A673 (cell line): Measurements from ENCODE around the gene TET3. TPM values are rescaled to one million over a fixed set of nuclear protein-coding genes. Genes with fewer than 3 reads are reported as not detected.

Source experiments
- BruUV-seq: library from RNA; stranded (reverse); fragments of 400-500 nt; replicated peaks from 2 replicates; lab custom pipeline; 2021; lab: Mats Ljungman, UMichigan
- CTCF ChIA-PET: fragments of 300-600 bp; sonication (Branson Sonifier 250); formaldehyde crosslinking; loops from one replicate; lab custom pipeline; 2022; ENCODE audit warnings: antibody characterized with exemption; lab: Charles Lee
- POLR2A ChIA-PET: fragments of 300-600 bp; sonication (Branson Sonifier 250); formaldehyde crosslinking; loops from one replicate; lab custom pipeline; 2022; ENCODE audit warnings: antibody characterized with exemption; ENCODE audit not compliant: low non-redundant PET; lab: Charles Lee
- DNase-seq: peaks from one replicate; pipeline ENCODE4 v3.0.0-alpha.2; 2015; ENCODE audit warnings: low spot score
- H3K27ac ChIP-seq: fragments of 200-600 bp; sonication (generic); 2 replicates; pipeline ENCODE4 v1.5.1; 2016; ENCODE audit warnings: mixed run types, low read depth, mild to moderate bottlenecking, mixed read lengths, antibody characterized with exemption, low read length; ENCODE audit not compliant: poor library complexity, severe bottlenecking
- H3K27me3 ChIP-seq: fragments of 200-600 bp; sonication (generic); replicated peaks from 2 replicates; pipeline ENCODE4 v1.6.1; 2017; ENCODE audit warnings: mixed run types, low read depth, mild to moderate bottlenecking, mixed read lengths, antibody characterized with exemption, low read length; ENCODE audit not compliant: insufficient read depth, poor library complexity
- H3K36me3 ChIP-seq: fragments of 200-600 bp; sonication (generic); 2 replicates; pipeline ENCODE4 v1.6.1; 2016; ENCODE audit warnings: mixed run types, mild to moderate bottlenecking, mixed read lengths, antibody characterized with exemption, low read length; ENCODE audit not compliant: insufficient read depth, poor library complexity, severe bottlenecking
- H3K4me1 ChIP-seq: fragments of 200-600 bp; sonication (generic); 2 replicates; pipeline ENCODE4 v1.6.1; 2017; ENCODE audit warnings: mixed run types, mild to moderate bottlenecking, mixed read lengths, antibody characterized with exemption, low read length; ENCODE audit not compliant: insufficient read depth, poor library complexity, severe bottlenecking
- H3K4me3 ChIP-seq: fragments of 200-600 bp; sonication (generic); 2 replicates; pipeline ENCODE4 v1.5.1; 2016; ENCODE audit warnings: low read depth, mixed run types, mild to moderate bottlenecking, mixed read lengths, low read length; ENCODE audit not compliant: poor library complexity, severe bottlenecking
- H3K9me3 ChIP-seq: fragments of 200-600 bp; sonication (generic); 2 replicates; pipeline ENCODE4 v1.6.1; 2016; ENCODE audit warnings: mixed run types, low read depth, mild to moderate bottlenecking, mixed read lengths, antibody characterized with exemption, low read length; ENCODE audit not compliant: poor library complexity, severe bottlenecking
- CTCF ChIP-seq: fragments of 300-800, 200-600 bp; sonication (generic); conservative IDR thresholded peaks from 2 replicates; pipeline ENCODE4 v1.5.1; 2017; ENCODE audit warnings: low read depth, mild to moderate bottlenecking, antibody characterized with exemption, low read length, moderate library complexity, mixed read lengths
- EZH2 ChIP-seq: fragments of 200-600 bp; sonication (generic); IDR thresholded peaks from 2 replicates; pipeline ENCODE4 v1.6.1; 2017; ENCODE audit warnings: borderline replicate concordance, low read depth, mild to moderate bottlenecking, mixed read lengths, antibody characterized with exemption, low read length; ENCODE audit not compliant: poor library complexity, severe bottlenecking
- intact Hi-C: fragments of 100-400 bp; cut with micrococcal nuclease; formaldehyde crosslinking; loops from one replicate; pipeline ENCODE4 v1.10.0; 2022; ENCODE audit not compliant: unreplicated experiment
- total RNA-seq: library from RNA; stranded (reverse); gene quantifications from 2 replicates; pipeline ENCODE4 v1.2.3, GENCODE V29; 2021

The TET3 gene
- total RNA-seq, 1 experiment from 2014 or later = 26.3 TPM

GRCh38 chr2:73964223-73964622, 20.5 kb upstream of the TET3 start:
- H3K4me3 ChIP-seq = no peak overlapping the region
- DNase-seq = no peak
- H3K27ac ChIP-seq = no peak overlapping the region
- no peaks in the 10 kb centered on the region for H3K27me3 ChIP-seq
- H3K4me1 ChIP-seq = no peaks in the 10 kb centered on the region
- ChIA-PET POLR2A (no interaction called here), CTCF (no interaction called here)
- TF ChIP-seq EZH2 (no peak), CTCF (no peak)
- no TSS peak for BruUV-seq
- no peaks in the 10 kb centered on the region for H3K9me3 ChIP-seq
- H3K36me3 ChIP-seq = peaks cover 6% of the 10 kb centered on the region
- intact Hi-C loops = no loop called here

GRCh38 chr2:73965053-73965452, 19.7 kb upstream of the TET3 start:
- no TSS peak for BruUV-seq
- H3K36me3 ChIP-seq = no peaks in the 10 kb centered on the region
- no peaks in the 10 kb centered on the region for H3K27me3 ChIP-seq
- no peak overlapping the region for H3K4me3 ChIP-seq
- DNase-seq = no peak
- no peaks in the 10 kb centered on the region for H3K9me3 ChIP-seq
- POLR2A ChIA-PET = no interaction called here
- H3K27ac ChIP-seq = no peak overlapping the region
- H3K4me1 ChIP-seq = no peaks in the 10 kb centered on the region
- intact Hi-C loops = no loop called here
- CTCF ChIA-PET = no interaction called here
- no peak for TF ChIP-seq CTCF

GRCh38 chr2:73968357-73968937, 16.3 kb upstream of the TET3 start:
- BruUV-seq = no TSS peak

More at GRCh38 chr2:73968357-73968937, 16.3 kb upstream of the TET3 start:
- DNase-seq = no peak
- CTCF ChIA-PET = no interaction called here
- Histone ChIP-seq H3K36me3 (no peaks in the 10 kb centered on the region), H3K27ac (no peak overlapping the region), H3K4me1 (no peaks in the 10 kb centered on the region), H3K4me3 (no peak overlapping the region), H3K9me3 (no peaks in the 10 kb centered on the region), H3K27me3 (no peaks in the 10 kb centered on the region)
- POLR2A ChIA-PET = no interaction called here
- intact Hi-C loops = no loop called here
- TF ChIP-seq CTCF = no peak
- no peak for TF ChIP-seq EZH2
